Esophagus muscularis mucosa (tissue), 4 donors: Measurements from ENCODE around the gene RMDN2.

Source experiments
- EP300 ChIP-seq: sonication (generic); formaldehyde crosslinking; IDR thresholded peaks from one replicate; pipeline ENCODE4 v1.6.1; 2017; ENCODE audit warnings: antibody characterized with exemption
- POLR2A ChIP-seq: fragments of 450-650 bp; IDR thresholded peaks from one replicate; pipeline ENCODE4 v1.6.1; 2017; ENCODE audit warnings: antibody characterized with exemption, moderate library complexity, mild to moderate bottlenecking, low read depth
- POLR2AphosphoS5 ChIP-seq, 2 donors: sonication (generic); formaldehyde crosslinking; IDR thresholded peaks; one replicate each; pipeline ENCODE4 v1.6.1; 2017; ENCODE audit warnings: antibody characterized with exemption in 2 of 2
- TF ChIP-seq, protein P1 (sequence below), 3 experiments: fragments of 200-600 bp in 2 of 3; fragments of 450-650 bp in 1 of 3; sonication (generic) in 2 of 3; IDR thresholded peaks; one replicate each; pipeline ENCODE4 v1.5.1; 2017 to 2019; ENCODE audit warnings: antibody characterized with exemption in 3 of 3, mild to moderate bottlenecking in 2 of 3, moderate library complexity in 1 of 3

DNA sequence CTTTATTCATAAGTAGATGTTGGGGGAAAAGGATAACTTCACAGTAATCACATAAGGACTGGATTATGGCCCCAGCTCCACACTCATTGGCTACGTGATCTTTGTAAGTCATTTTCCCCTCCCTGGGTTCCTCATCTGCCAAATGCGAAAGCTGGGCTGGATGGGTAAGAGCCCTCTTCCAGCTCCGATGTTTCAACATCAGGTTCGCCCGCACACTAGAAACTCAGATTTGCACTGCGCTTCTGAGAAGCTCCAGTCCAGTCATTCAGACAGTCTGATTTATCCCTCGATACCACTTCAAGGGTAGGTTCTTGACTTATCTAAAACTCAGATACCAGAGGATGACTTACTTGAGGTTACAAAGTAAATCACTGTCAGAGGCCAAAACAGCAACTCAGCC, 31.0 kb upstream of the RMDN2 start:
- no peak for TF ChIP-seq POLR2A
- TF ChIP-seq, protein P1, sequence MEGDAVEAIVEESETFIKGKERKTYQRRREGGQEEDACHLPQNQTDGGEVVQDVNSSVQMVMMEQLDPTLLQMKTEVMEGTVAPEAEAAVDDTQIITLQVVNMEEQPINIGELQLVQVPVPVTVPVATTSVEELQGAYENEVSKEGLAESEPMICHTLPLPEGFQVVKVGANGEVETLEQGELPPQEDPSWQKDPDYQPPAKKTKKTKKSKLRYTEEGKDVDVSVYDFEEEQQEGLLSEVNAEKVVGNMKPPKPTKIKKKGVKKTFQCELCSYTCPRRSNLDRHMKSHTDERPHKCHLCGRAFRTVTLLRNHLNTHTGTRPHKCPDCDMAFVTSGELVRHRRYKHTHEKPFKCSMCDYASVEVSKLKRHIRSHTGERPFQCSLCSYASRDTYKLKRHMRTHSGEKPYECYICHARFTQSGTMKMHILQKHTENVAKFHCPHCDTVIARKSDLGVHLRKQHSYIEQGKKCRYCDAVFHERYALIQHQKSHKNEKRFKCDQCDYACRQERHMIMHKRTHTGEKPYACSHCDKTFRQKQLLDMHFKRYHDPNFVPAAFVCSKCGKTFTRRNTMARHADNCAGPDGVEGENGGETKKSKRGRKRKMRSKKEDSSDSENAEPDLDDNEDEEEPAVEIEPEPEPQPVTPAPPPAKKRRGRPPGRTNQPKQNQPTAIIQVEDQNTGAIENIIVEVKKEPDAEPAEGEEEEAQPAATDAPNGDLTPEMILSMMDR (IDR thresholded peaks at IDR 0.05): no peak
- no peak for TF ChIP-seq EP300
- no peak for TF ChIP-seq POLR2AphosphoS5 (IDR thresholded peaks at IDR 0.05)
